Astrocyte (in vitro differentiated cells and primary cell): ENCODE data around the gene KRT86. TPM values are rescaled to one million over a fixed set of nuclear protein-coding genes. Genes with fewer than 3 reads are reported as not detected.

ENCODE experiments used
- DNase-seq: peaks from one replicate; pipeline ENCODE4 v3.0.0-alpha.2; 2010; ENCODE audit warnings: low read depth
- FAIRE-seq: peaks from 2 replicates; lab custom pipeline; 2011; peaks lifted over from hg19 to GRCh38; lab: Jason Lieb, UNC
- H2AFZ ChIP-seq: 2 replicates; pipeline ENCODE4 v1.6.0; 2012; ENCODE audit warnings: low read depth, low read length, inconsistent platforms
- H3K27ac ChIP-seq: 2 replicates; pipeline ENCODE4 v1.5.1; 2011; ENCODE audit warnings: low read depth, low read length, inconsistent platforms
- H3K27me3 ChIP-seq: 2 replicates; pipeline ENCODE4 v1.6.0; 2011; ENCODE audit warnings: low read length, inconsistent platforms; ENCODE audit not compliant: insufficient read depth
- H3K36me3 ChIP-seq: 2 replicates; pipeline ENCODE4 v1.5.1; 2011; ENCODE audit warnings: low read length, inconsistent platforms; ENCODE audit not compliant: insufficient read depth
- H3K4me1 ChIP-seq: 2 replicates; pipeline ENCODE4 v1.5.1; 2011; ENCODE audit warnings: low read length, inconsistent platforms; ENCODE audit not compliant: insufficient read depth
- H3K4me2 ChIP-seq: 2 replicates; pipeline ENCODE4 v1.6.0; 2012; ENCODE audit warnings: low read length, inconsistent platforms
- H3K4me3 ChIP-seq: 2 replicates; pipeline ENCODE4 v1.5.1; 2011; ENCODE audit warnings: low read depth, mild to moderate bottlenecking, low read length, inconsistent platforms; ENCODE audit not compliant: insufficient read depth
- H3K79me2 ChIP-seq: 2 replicates; pipeline ENCODE4 v1.6.0; 2012; ENCODE audit warnings: mild to moderate bottlenecking, low read length, inconsistent platforms; ENCODE audit not compliant: insufficient read depth
- H3K9ac ChIP-seq: 2 replicates; pipeline ENCODE4 v1.6.0; 2012; ENCODE audit warnings: mild to moderate bottlenecking, low read length, inconsistent platforms
- H3K9me3 ChIP-seq: 2 replicates; pipeline ENCODE4 v1.5.1; 2012; ENCODE audit warnings: low read depth, mild to moderate bottlenecking, low read length, inconsistent platforms; ENCODE audit not compliant: insufficient read depth
- H4K20me1 ChIP-seq: 2 replicates; pipeline ENCODE4 v1.6.0; 2012; ENCODE audit warnings: low read length, inconsistent platforms; ENCODE audit not compliant: insufficient read depth
- H3K27ac Mint-ChIP-seq: one replicate; pipeline ENCODE4 v1.8.0; 2021; ENCODE audit warnings: mild to moderate bottlenecking, mixed read lengths; ENCODE audit not compliant: unreplicated experiment
- H3K27me3 Mint-ChIP-seq: one replicate; pipeline ENCODE4 v1.8.0; 2021; ENCODE audit warnings: low read depth, mixed read lengths; ENCODE audit not compliant: unreplicated experiment
- H3K36me3 Mint-ChIP-seq: one replicate; pipeline ENCODE4 v1.8.0; 2021; ENCODE audit warnings: low read depth, mixed read lengths; ENCODE audit not compliant: unreplicated experiment
- H3K4me1 Mint-ChIP-seq: one replicate; pipeline ENCODE4 v1.8.0; 2021; ENCODE audit warnings: low read depth, mixed read lengths; ENCODE audit not compliant: unreplicated experiment
- H3K4me3 Mint-ChIP-seq: one replicate; pipeline ENCODE4 v1.8.0; 2021; ENCODE audit warnings: mild to moderate bottlenecking, moderate library complexity, mixed read lengths; ENCODE audit not compliant: unreplicated experiment
- H3K9me3 Mint-ChIP-seq: one replicate; pipeline ENCODE4 v1.8.0; 2021; ENCODE audit warnings: mild to moderate bottlenecking, mixed read lengths; ENCODE audit not compliant: unreplicated experiment
- EZH2 ChIP-seq: IDR thresholded peaks from 2 replicates; pipeline ENCODE4 v1.6.1; 2012; ENCODE audit warnings: mild to moderate bottlenecking, low read length, inconsistent platforms; ENCODE audit not compliant: insufficient read depth
- total RNA-seq: library from RNA; stranded (reverse); gene quantifications from 2 replicates; pipeline ENCODE4 v1.2.1, GENCODE V29; 2021
- TF ChIP-seq, protein P1 (sequence below): IDR thresholded peaks from 2 replicates; pipeline ENCODE4 v1.5.1; 2011; ENCODE audit warnings: low read depth, mild to moderate bottlenecking, inconsistent platforms, low read length, moderate library complexity; ENCODE audit not compliant: insufficient read depth

The KRT86 gene
- total RNA-seq, 1 donor from 2014 or later = 0.43 TPM

GRCh38 chr12:52318241-52318990 lies 44.0 kb downstream of the KRT86 start:
- Histone ChIP-seq H3K9ac (no peak overlapping the region), H3K79me2 (no peaks in the 10 kb centered on the region), H3K9me3 (no peaks in the 10 kb centered on the region), H2AFZ (no peak overlapping the region), H3K4me3 (no peak overlapping the region), H3K36me3 (no peaks in the 10 kb centered on the region), H3K4me2 (no peak overlapping the region), H3K4me1 (no peaks in the 10 kb centered on the region), H3K27me3 (peaks cover 21% of the 10 kb centered on the region), H3K27ac (no peak overlapping the region), H4K20me1 (no peaks in the 10 kb centered on the region)
- Mint-ChIP-seq H3K4me1 (no peaks in the 10 kb centered on the region), H3K27me3 (peaks cover 84% of the 10 kb centered on the region), H3K27ac (no peak overlapping the region), H3K4me3 (no peak overlapping the region), H3K9me3 (no peaks in the 10 kb centered on the region), H3K36me3 (peaks cover 2% of the 10 kb centered on the region)
- TF ChIP-seq EZH2 = no peak
- TF ChIP-seq, protein P1, sequence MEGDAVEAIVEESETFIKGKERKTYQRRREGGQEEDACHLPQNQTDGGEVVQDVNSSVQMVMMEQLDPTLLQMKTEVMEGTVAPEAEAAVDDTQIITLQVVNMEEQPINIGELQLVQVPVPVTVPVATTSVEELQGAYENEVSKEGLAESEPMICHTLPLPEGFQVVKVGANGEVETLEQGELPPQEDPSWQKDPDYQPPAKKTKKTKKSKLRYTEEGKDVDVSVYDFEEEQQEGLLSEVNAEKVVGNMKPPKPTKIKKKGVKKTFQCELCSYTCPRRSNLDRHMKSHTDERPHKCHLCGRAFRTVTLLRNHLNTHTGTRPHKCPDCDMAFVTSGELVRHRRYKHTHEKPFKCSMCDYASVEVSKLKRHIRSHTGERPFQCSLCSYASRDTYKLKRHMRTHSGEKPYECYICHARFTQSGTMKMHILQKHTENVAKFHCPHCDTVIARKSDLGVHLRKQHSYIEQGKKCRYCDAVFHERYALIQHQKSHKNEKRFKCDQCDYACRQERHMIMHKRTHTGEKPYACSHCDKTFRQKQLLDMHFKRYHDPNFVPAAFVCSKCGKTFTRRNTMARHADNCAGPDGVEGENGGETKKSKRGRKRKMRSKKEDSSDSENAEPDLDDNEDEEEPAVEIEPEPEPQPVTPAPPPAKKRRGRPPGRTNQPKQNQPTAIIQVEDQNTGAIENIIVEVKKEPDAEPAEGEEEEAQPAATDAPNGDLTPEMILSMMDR = no peak
- no peak for FAIRE-seq
- DNase-seq = no peak

GRCh38 chr12:52319097-52319496 lies 44.7 kb downstream of the KRT86 start:
- TF ChIP-seq EZH2 = no peak
- TF ChIP-seq, protein P1 = no peak
- H3K27me3 ChIP-seq = peaks cover 23% of the 10 kb centered on the region
- no peaks in the 10 kb centered on the region for H3K4me1 Mint-ChIP-seq

DNA sequence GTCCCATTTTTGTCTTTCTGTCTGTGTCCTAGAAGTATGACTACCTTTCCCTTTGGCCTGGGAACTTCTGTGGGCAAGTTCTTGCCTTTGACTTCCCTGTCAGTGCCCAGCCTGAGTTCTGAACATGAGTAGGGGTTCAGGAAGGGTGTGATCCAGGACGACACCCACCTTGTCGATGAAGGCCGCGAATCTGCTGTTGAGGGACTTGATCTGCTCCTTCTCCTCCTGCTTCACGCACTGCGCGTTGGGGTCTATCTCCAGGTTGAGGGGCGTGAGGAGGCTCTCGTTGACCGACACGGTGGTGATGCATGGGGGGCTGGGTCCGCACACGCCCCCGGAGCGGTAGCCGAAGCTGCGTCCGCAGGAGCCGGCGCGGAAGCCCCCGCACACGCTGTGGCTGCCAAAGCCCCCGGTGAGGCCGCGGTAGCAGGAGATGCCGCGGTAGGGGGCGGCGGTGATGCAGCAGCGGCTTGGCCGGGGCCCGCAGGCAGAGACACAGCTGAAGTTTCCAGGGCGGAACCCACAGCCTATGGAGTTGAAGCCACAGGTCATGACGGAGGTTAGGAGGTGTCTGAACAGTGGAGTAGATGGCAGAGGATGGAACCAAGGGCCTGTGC lies 46.4 kb downstream of the KRT86 start, which contains the start of gene KRT83:
KRT83 (minus strand) TSS at position 615 of the 617 bp plus-strand sequence; CDS start at position 552, 63 bp downstream.
- Histone ChIP-seq H3K4me3 (no peak within 1 kb of the TSS), H3K36me3 (no peaks in the 10 kb centered on the region), H3K27ac (no peak within 1 kb of the TSS), H3K4me1 (no peaks in the 10 kb centered on the region), H3K79me2 (no peaks in the 10 kb centered on the region), H3K9ac (no peak within 1 kb of the TSS), H3K9me3 (no peaks in the 10 kb centered on the region), H3K27me3 (peaks cover 32% of the 10 kb centered on the region), H3K4me2 (no peak within 1 kb of the TSS), H4K20me1 (no peaks in the 10 kb centered on the region), H2AFZ (no peak within 1 kb of the TSS)
- Mint-ChIP-seq H3K4me3 (no peak within 1 kb of the TSS), H3K27me3 (peaks cover 80% of the 10 kb centered on the region), H3K9me3 (peaks cover 1% of the 10 kb centered on the region), H3K27ac (no peak within 1 kb of the TSS), H3K36me3 (peaks cover 2% of the 10 kb centered on the region), H3K4me1 (no peaks in the 10 kb centered on the region)
- FAIRE-seq (no peak), DNase-seq (no peak)
- TF ChIP-seq, protein P1 = no peak
- no peak for TF ChIP-seq EZH2

More at GRCh38 chr12:52319097-52319496, 44.7 kb downstream of the KRT86 start:
- Histone ChIP-seq H3K27ac (no peak overlapping the region), H3K4me1 (no peaks in the 10 kb centered on the region), H4K20me1 (no peaks in the 10 kb centered on the region), H3K4me3 (no peak overlapping the region), H3K79me2 (no peaks in the 10 kb centered on the region), H3K36me3 (no peaks in the 10 kb centered on the region), H2AFZ (no peak overlapping the region), H3K9me3 (no peaks in the 10 kb centered on the region), H3K9ac (no peak overlapping the region), H3K4me2 (no peak overlapping the region)
- no peaks in the 10 kb centered on the region for H3K9me3 Mint-ChIP-seq
- peaks cover 83% of the 10 kb centered on the region for H3K27me3 Mint-ChIP-seq
- DNase-seq (no peak), FAIRE-seq (no peak)
- H3K36me3 Mint-ChIP-seq = peaks cover 2% of the 10 kb centered on the region
- H3K4me3 Mint-ChIP-seq = no peak overlapping the region
- no peak overlapping the region for H3K27ac Mint-ChIP-seq
